Hepatocyte (in vitro differentiated cells): ENCODE data around the gene SLC35E3. TPM values are rescaled to one million over a fixed set of nuclear protein-coding genes. Genes with fewer than 3 reads are reported as not detected.

ENCODE experiments used
- DNase-seq: peaks from one replicate; pipeline ENCODE4 v3.0.0-alpha.2; 2016; ENCODE audit warnings: low spot score
- H2AFZ ChIP-seq: fragments of 200-600 bp; sonication (generic); 2 replicates; pipeline ENCODE4 v1.6.0; 2016; ENCODE audit warnings: antibody characterized with exemption, mild to moderate bottlenecking
- H3K27ac ChIP-seq: fragments of 200-600 bp; sonication (generic); 2 replicates; pipeline ENCODE4 v1.5.1; 2016; ENCODE audit warnings: mild to moderate bottlenecking
- H3K27me3 ChIP-seq: fragments of 200-600 bp; sonication (generic); 2 replicates; pipeline ENCODE4 v1.6.1; 2016
- H3K36me3 ChIP-seq: fragments of 200-600 bp; sonication (generic); replicated peaks from 2 replicates; pipeline ENCODE4 v1.5.1; 2016; ENCODE audit warnings: low read depth; ENCODE audit not compliant: insufficient read depth
- H3K4me1 ChIP-seq: fragments of 200-600 bp; sonication (generic); 2 replicates; pipeline ENCODE4 v1.5.1; 2016; ENCODE audit warnings: mild to moderate bottlenecking, moderate library complexity; ENCODE audit not compliant: insufficient read depth
- H3K4me2 ChIP-seq: fragments of 200-600 bp; sonication (generic); 2 replicates; pipeline ENCODE4 v1.6.0; 2016
- H3K4me3 ChIP-seq: fragments of 200-600 bp; sonication (generic); 2 replicates; pipeline ENCODE4 v1.5.1; 2016; ENCODE audit warnings: mild to moderate bottlenecking
- H3K79me2 ChIP-seq: fragments of 200-600 bp; sonication (generic); 2 replicates; pipeline ENCODE4 v1.6.0; 2017; ENCODE audit warnings: mild to moderate bottlenecking
- H3K9me2 ChIP-seq: fragments of 200-600 bp; sonication (generic); replicated peaks from 2 replicates; pipeline ENCODE4 v1.6.0; 2017; ENCODE audit warnings: mild to moderate bottlenecking; ENCODE audit not compliant: insufficient read depth
- H3K9me3 ChIP-seq: fragments of 200-600 bp; sonication (generic); 2 replicates; pipeline ENCODE4 v1.5.1; 2016; ENCODE audit warnings: low read depth, mild to moderate bottlenecking
- H4K20me1 ChIP-seq: fragments of 200-600 bp; sonication (generic); 2 replicates; pipeline ENCODE4 v1.6.0; 2016; ENCODE audit warnings: mild to moderate bottlenecking; ENCODE audit not compliant: insufficient read depth, poor library complexity, severe bottlenecking
- EZH2 ChIP-seq: fragments of 200-600 bp; sonication (generic); IDR thresholded peaks from 2 replicates; pipeline ENCODE4 v1.6.1; 2016; ENCODE audit warnings: antibody characterized with exemption, mild to moderate bottlenecking, borderline replicate concordance
- EZH2phosphoT487 ChIP-seq: fragments of 200-600 bp; sonication (generic); IDR thresholded peaks from one replicate; pipeline ENCODE4 v1.6.1; 2018; ENCODE audit warnings: antibody characterized with exemption, mild to moderate bottlenecking, low read depth, moderate library complexity; ENCODE audit not compliant: unreplicated experiment, severe bottlenecking
- WGBS: methylation state at CpG from one replicate; pipeline ENCODE4 v1.1.6; 2016; ENCODE audit warnings: low lambda C conversion rate; ENCODE audit errors: missing lambda C conversion rate; 5-methylcytosine and 5-hydroxymethylcytosine counted together
- polyA plus RNA-seq: library from polyadenylated mRNA; unstranded; fragments of >200 nt; fragmentation: Nextera tagmentation; extraction: Ambion mirVana; gene quantifications from 2 replicates; pipeline ENCODE4 v1.2.1, GENCODE V29; 2016
- total RNA-seq: library from RNA; depleted of rRNA; stranded (reverse); fragments of >200 nt; gene quantifications from 2 replicates; pipeline ENCODE4 v1.2.3, GENCODE V29; 2014
- TF ChIP-seq, protein P1 (sequence below): fragments of 200-600 bp; sonication (generic); IDR thresholded peaks from 2 replicates; pipeline ENCODE4 v1.5.1; 2016; ENCODE audit warnings: antibody characterized with exemption, mild to moderate bottlenecking; ENCODE audit not compliant: poor library complexity

Gene SLC35E3
- total and polyA plus RNA-seq, 2 experiments from 2014 or later: 3.5 to 11.7 TPM

DNA sequence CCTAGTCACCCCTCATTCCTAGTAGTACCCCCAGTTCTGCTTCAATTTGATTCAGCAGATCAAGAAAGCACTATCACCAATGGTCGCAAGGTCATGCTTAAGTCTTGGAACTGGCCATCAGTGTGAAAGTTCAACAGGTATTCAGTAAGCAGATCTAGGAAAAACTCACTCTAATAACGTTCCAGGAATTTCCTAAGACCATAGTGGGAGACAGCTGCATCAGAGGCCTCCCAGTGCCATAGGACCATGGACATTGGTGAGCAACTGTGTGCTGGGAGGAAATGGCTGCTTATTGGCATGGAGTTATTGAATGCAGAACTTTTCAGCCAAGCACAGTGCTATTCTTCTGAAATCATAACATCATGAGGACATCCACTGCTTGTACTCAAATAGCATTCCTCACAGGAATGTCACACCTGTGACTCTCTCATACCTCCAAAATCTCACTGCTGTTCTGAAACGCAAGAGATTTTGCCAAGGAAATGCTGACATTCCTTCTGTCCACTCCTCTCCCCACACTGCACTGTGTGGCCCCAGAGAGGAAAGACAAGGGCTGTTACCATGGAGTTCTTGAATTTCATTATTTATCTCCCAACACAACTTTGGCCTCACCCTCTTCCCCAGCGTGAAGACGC, 31.1 kb downstream of the SLC35E3 start:
- Histone ChIP-seq H3K4me3 (no peak overlapping the region), H3K4me2 (no peak overlapping the region), H3K9me3 (no peaks in the 10 kb centered on the region), H3K79me2 (no peaks in the 10 kb centered on the region), H3K9me2 (no peaks in the 10 kb centered on the region), H3K27me3 (no peaks in the 10 kb centered on the region), H3K4me1 (no peaks in the 10 kb centered on the region), H3K36me3 (no peaks in the 10 kb centered on the region), H4K20me1 (no peaks in the 10 kb centered on the region), H3K27ac (no peak overlapping the region), H2AFZ (no peak overlapping the region)
- no peak for DNase-seq
- TF ChIP-seq EZH2 (no peak), EZH2phosphoT487 (no peak)
- TF ChIP-seq, protein P1, sequence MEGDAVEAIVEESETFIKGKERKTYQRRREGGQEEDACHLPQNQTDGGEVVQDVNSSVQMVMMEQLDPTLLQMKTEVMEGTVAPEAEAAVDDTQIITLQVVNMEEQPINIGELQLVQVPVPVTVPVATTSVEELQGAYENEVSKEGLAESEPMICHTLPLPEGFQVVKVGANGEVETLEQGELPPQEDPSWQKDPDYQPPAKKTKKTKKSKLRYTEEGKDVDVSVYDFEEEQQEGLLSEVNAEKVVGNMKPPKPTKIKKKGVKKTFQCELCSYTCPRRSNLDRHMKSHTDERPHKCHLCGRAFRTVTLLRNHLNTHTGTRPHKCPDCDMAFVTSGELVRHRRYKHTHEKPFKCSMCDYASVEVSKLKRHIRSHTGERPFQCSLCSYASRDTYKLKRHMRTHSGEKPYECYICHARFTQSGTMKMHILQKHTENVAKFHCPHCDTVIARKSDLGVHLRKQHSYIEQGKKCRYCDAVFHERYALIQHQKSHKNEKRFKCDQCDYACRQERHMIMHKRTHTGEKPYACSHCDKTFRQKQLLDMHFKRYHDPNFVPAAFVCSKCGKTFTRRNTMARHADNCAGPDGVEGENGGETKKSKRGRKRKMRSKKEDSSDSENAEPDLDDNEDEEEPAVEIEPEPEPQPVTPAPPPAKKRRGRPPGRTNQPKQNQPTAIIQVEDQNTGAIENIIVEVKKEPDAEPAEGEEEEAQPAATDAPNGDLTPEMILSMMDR: no peak
- WGBS: 77% methylated on average over 5 of the region's 5 CpGs

DNA sequence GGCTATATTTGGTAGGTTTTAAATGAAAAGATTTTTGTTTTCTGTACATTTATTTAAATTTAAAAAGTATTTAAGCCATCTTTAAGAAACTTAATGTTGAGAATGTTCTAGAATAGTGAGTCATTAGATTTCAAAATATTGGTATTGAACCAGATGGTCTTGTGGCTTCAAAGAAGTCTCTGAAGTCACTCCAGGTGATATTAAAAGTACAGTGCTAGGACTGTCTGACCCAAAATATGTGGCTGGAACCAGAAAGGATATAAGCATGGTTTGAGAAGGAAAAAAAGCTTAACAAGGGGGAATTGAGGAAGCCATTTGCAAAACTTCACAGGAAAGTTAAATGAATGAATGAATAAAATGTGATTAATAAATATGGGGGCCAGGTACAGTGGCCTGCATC, 33.3 kb downstream of the SLC35E3 start:
- no peaks in the 10 kb centered on the region for H3K4me1 ChIP-seq
- TF ChIP-seq EZH2 (no peak), EZH2phosphoT487 (no peak)
- TF ChIP-seq, protein P1: no peak
- no peaks in the 10 kb centered on the region for H3K27me3 ChIP-seq

DNA sequence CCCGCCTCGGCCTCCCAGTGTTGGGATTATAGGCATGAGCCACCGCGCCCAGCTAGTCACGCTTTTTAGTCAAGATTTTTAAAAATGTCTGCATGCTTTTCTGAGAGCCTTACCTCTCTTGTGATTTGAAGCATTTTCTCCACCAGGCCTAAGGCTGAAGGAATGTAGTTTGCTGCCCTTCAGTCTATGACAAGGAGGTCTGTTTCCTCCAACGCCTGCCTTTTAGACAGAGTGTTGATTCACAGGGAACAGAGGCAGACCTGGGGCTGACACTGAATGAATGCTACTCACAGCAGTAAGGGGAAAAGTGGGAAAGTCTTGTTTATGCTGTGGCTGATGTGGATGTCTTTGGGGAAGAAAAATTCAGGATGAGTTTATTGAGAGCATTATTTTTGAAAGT, 34.8 kb downstream of the SLC35E3 start:
- H3K9me3 ChIP-seq: no peaks in the 10 kb centered on the region
- WGBS: 75% methylated on average over 6 of the region's 6 CpGs

More for the DNA sequence above, 33.3 kb downstream of the SLC35E3 start:
- H4K20me1 ChIP-seq: no peaks in the 10 kb centered on the region
- no peak overlapping the region for H3K4me2 ChIP-seq
- H3K4me3 ChIP-seq: no peak overlapping the region
- H3K79me2 ChIP-seq: no peaks in the 10 kb centered on the region
- no peak for DNase-seq
- no peaks in the 10 kb centered on the region for H3K36me3 ChIP-seq
- no peak overlapping the region for H2AFZ ChIP-seq
- H3K9me2 ChIP-seq: no peaks in the 10 kb centered on the region
- no peak overlapping the region for H3K27ac ChIP-seq
- no peaks in the 10 kb centered on the region for H3K9me3 ChIP-seq

More for the DNA sequence above, 34.8 kb downstream of the SLC35E3 start:
- DNase-seq: no peak
- no peaks in the 10 kb centered on the region for H3K4me1 ChIP-seq
- no peaks in the 10 kb centered on the region for H3K36me3 ChIP-seq
- H4K20me1 ChIP-seq: no peaks in the 10 kb centered on the region
- no peak overlapping the region for H3K4me3 ChIP-seq
- H3K9me2 ChIP-seq: no peaks in the 10 kb centered on the region
- H3K4me2 ChIP-seq: no peak overlapping the region
- H3K27ac ChIP-seq: no peak overlapping the region
- H2AFZ ChIP-seq: no peak overlapping the region
- no peaks in the 10 kb centered on the region for H3K79me2 ChIP-seq
- no peaks in the 10 kb centered on the region for H3K27me3 ChIP-seq
- no peak for TF ChIP-seq EZH2
- no peak for TF ChIP-seq EZH2phosphoT487
- TF ChIP-seq, protein P1: no peak
